Bronchial epithelial cell (primary cell): ENCODE data around the gene ZNF514. TPM values are rescaled to one million over a fixed set of nuclear protein-coding genes. Genes with fewer than 3 reads are reported as not detected.

Experiments used
- DNase-seq: peaks from one replicate; pipeline ENCODE4 v3.0.0-alpha.2; 2010; ENCODE audit warnings: low read depth
- FAIRE-seq: peaks from 2 replicates; lab custom pipeline; 2011; peaks lifted over from hg19 to GRCh38; lab: Jason Lieb, UNC
- H3K27me3 ChIP-seq: 2 replicates; pipeline ENCODE4 v1.5.1; 2011; ENCODE audit warnings: low read length; ENCODE audit not compliant: control insufficient read depth, insufficient read depth
- H3K36me3 ChIP-seq: 2 replicates; pipeline ENCODE4 v1.5.1; 2011; ENCODE audit warnings: low read length; ENCODE audit not compliant: control insufficient read depth, insufficient read depth
- H3K4me3 ChIP-seq: 2 replicates; pipeline ENCODE4 v1.5.1; 2011; ENCODE audit warnings: mild to moderate bottlenecking, low read depth, low read length, control low read depth
- total RNA-seq: library from RNA; depleted of rRNA; stranded (reverse); fragments of >200 nt; gene quantifications from 2 replicates; pipeline ENCODE4 v1.2.1, GENCODE V29; 2014
- TF ChIP-seq, protein P1 (sequence below): IDR thresholded peaks from 2 replicates; pipeline ENCODE4 v1.5.1; 2011; ENCODE audit warnings: mild to moderate bottlenecking, moderate library complexity, low read length, control low read depth, inconsistent platforms; ENCODE audit not compliant: insufficient read depth, severe bottlenecking

ZNF514 gene
- total RNA-seq, 1 donor from 2014 or later = 13.2 TPM

DNA sequence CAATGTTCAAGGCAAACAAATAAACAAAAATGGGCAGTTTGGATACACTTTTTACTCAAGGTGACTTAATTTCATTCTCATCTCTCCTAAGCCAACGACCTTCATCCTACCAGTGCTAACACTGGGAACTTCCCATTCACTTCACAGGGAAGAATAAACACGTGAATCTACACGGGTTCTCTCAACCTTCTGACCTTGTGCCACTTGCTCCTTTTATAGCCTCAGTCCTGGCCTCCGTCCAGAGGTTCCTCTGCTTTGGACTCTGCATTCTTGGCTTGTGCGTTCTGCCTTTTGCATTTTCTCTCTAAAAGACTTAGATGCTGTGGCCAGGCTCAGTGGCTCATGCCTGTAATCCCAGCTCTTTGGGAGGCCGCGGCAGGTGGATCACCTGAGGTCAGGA is 19.8 kb upstream of the ZNF514 start:
- no peak overlapping the region for H3K4me3 ChIP-seq
- DNase-seq = no peak
- no peaks in the 10 kb centered on the region for H3K27me3 ChIP-seq
- H3K36me3 ChIP-seq = peaks cover 6% of the 10 kb centered on the region
- no peak for FAIRE-seq
- TF ChIP-seq, protein P1, sequence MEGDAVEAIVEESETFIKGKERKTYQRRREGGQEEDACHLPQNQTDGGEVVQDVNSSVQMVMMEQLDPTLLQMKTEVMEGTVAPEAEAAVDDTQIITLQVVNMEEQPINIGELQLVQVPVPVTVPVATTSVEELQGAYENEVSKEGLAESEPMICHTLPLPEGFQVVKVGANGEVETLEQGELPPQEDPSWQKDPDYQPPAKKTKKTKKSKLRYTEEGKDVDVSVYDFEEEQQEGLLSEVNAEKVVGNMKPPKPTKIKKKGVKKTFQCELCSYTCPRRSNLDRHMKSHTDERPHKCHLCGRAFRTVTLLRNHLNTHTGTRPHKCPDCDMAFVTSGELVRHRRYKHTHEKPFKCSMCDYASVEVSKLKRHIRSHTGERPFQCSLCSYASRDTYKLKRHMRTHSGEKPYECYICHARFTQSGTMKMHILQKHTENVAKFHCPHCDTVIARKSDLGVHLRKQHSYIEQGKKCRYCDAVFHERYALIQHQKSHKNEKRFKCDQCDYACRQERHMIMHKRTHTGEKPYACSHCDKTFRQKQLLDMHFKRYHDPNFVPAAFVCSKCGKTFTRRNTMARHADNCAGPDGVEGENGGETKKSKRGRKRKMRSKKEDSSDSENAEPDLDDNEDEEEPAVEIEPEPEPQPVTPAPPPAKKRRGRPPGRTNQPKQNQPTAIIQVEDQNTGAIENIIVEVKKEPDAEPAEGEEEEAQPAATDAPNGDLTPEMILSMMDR = no peak

DNA sequence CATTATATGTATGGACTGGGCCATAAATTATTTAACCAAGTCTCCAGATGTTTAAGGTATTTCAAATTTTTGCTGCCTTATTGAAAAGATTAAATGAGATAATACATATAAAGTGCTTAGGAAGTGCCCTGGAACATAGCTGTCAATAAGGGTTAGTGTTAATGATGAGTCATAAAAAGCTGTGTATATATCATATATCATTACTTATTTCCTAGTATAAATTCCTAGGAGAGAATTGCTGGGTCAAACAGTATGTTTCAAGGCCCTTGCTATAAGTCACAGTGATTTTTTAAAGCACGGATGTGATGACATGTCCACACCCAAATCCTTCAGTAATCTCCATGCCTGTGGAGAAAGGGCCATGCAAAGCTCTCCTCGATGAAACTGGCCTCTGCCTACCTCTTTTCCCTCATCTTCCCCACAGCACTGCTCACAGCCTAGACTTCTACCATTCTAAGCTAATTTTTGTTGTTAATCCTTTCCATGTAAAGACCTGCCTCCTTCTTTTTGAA is 14.4 kb upstream of the ZNF514 start:
- no peaks in the 10 kb centered on the region for H3K27me3 ChIP-seq
- FAIRE-seq (no peak), DNase-seq (peak; percentile 30)
- H3K36me3 ChIP-seq = no peaks in the 10 kb centered on the region
- no peak overlapping the region for H3K4me3 ChIP-seq
- TF ChIP-seq, protein P1 = no peak

DNA sequence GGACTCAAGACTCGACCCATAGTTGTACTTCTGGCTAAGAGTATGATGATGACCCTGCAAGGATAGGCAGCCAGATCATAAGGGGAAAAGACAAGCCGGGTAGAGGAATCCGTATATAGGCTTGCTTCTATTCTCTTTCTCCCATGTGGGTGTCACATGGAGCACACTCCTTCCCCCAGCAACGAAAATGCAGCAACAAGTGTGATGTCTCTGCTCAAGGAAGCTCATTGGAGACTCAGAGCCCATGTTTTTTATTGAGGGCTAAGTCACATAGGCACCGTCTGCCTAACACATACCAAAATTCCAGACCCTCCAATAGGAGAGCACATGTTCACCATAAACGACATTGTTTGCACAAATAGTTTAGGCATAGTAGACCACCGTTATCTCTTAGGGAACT is 12.3 kb upstream of the ZNF514 start:
- no peaks in the 10 kb centered on the region for H3K27me3 ChIP-seq
- TF ChIP-seq, protein P1 = no peak
- no peak overlapping the region for H3K4me3 ChIP-seq
- H3K36me3 ChIP-seq = no peaks in the 10 kb centered on the region
- FAIRE-seq = no peak
- DNase-seq = no peak

DNA sequence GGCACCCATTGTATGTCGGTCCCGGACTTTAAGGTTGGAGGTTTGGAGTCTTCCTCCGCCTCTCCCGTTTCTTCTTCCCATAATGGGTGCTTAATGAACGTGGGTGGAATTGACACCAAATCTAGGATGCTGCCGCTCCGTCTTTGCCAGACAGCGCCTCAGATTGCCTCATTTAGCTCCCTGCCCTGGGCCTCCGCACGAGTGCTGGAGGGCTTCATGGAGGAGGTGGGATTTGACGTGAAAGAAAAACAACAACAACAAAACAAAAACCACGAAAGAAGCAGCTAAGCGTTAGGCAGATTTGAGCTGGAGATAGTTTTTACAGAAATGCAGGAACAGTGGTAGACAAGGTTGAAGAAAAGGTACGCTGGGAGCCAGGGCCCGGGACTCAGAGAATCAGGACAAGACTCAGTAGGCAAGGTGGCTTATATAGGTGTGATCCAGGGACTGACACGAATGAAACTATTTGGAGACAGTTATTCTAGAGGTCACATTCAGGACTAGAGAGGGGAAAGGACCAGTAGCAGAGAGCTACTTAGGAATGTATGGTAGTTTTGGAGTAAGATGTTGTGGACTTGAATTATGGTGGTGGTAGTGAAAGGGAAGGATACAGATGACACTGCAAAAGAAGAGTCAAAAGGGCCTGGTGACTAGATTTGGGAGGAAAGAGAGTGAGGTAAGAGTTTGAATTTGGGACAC is 6.6 kb upstream of the ZNF514 start:
- H3K4me3 ChIP-seq = peak overlapping the region; percentile 83
- FAIRE-seq (no peak), DNase-seq (no peak)
- no peaks in the 10 kb centered on the region for H3K27me3 ChIP-seq
- no peaks in the 10 kb centered on the region for H3K36me3 ChIP-seq
- TF ChIP-seq, protein P1 = no peak

DNA sequence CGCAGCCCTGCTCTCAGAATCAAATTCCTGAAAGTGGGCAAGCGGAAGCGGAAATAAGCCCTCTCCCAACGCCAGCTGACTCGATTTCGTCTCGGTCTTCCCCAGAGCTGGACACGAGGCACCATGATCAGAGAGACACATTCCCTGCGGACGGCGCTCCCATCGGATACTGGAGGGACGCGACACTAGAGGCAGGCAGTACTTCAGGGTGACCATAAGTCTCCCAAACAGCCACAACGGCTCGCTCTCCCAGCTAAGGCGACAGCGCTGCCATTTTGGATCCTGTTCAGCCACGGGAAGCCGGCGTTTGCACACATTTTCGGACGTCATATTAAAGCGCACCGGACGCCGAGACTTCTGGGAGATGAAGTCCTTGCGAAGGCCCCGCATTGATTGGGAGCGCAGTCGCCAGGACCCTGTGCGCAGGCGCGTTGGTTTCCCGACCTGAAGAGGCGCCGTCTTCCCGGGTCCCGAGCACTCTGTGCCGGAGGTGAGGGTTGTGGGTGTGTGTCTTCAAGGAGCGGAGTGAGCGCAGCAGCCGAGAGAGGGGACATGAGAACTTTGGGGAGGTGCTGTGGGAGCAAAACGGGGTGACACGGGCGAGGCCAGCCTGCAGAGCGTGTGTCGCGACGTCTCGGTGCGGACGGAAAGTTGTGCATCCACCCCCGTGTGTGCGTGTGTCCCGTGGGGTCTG is 5.9 kb upstream of the ZNF514 start, which contains the start of gene ZNF2:
Gene ZNF2, plus strand, starts transcription at position 439 of the 694 bp plus-strand sequence. CDS start 10,418 bp downstream, outside the sequence.
- Histone ChIP-seq H3K36me3 (no peaks in the 10 kb centered on the region), H3K4me3 (peak within 1 kb of the TSS; percentile 83), H3K27me3 (no peaks in the 10 kb centered on the region)
- DNase-seq = peak; percentile 96
- TF ChIP-seq, protein P1 = no peak
- FAIRE-seq = peak; percentile 36
